Activated CD4-positive, alpha-beta T cell treated with anti-CD3 and anti-CD28 coated beads, Interleukin-2, amount 10 ng/mL, durations not matched to agents 24 days and 14 days (primary cell): Measurements from ENCODE around the gene PROX2. TPM values are rescaled to one million over a fixed set of nuclear protein-coding genes. Genes with fewer than 3 reads are reported as not detected.

Source experiments
- DNase-seq: peaks from one replicate; pipeline ENCODE4 v3.0.0; 2022
- H3K27ac Mint-ChIP-seq: one replicate; pipeline ENCODE4 v1.8.0; 2022; ENCODE audit warnings: mild to moderate bottlenecking, mixed read lengths
- H3K27me3 Mint-ChIP-seq: one replicate; pipeline ENCODE4 v1.8.0; 2022; ENCODE audit warnings: mixed read lengths
- H3K36me3 Mint-ChIP-seq: one replicate; pipeline ENCODE4 v1.8.0; 2022; ENCODE audit warnings: low read depth, mild to moderate bottlenecking, mixed read lengths
- H3K4me1 Mint-ChIP-seq: one replicate; pipeline ENCODE4 v1.8.0; 2021; ENCODE audit warnings: mixed read lengths
- H3K4me3 Mint-ChIP-seq: one replicate; pipeline ENCODE4 v1.8.0; 2022; ENCODE audit warnings: mild to moderate bottlenecking, moderate library complexity, mixed read lengths
- H3K9me3 Mint-ChIP-seq: one replicate; pipeline ENCODE4 v1.8.0; 2021; ENCODE audit warnings: mixed read lengths
- intact Hi-C: fragments of 100-400 bp; cut with micrococcal nuclease; formaldehyde crosslinking; loops from one replicate; pipeline ENCODE4 v1.15.1; 2023
- total RNA-seq: library from RNA; stranded (reverse); gene quantifications from 2 replicates; pipeline ENCODE4 v1.2.3, GENCODE V29; 2022

The PROX2 gene
- total RNA-seq, 1 donor from 2014 or later: not detected

DNA sequence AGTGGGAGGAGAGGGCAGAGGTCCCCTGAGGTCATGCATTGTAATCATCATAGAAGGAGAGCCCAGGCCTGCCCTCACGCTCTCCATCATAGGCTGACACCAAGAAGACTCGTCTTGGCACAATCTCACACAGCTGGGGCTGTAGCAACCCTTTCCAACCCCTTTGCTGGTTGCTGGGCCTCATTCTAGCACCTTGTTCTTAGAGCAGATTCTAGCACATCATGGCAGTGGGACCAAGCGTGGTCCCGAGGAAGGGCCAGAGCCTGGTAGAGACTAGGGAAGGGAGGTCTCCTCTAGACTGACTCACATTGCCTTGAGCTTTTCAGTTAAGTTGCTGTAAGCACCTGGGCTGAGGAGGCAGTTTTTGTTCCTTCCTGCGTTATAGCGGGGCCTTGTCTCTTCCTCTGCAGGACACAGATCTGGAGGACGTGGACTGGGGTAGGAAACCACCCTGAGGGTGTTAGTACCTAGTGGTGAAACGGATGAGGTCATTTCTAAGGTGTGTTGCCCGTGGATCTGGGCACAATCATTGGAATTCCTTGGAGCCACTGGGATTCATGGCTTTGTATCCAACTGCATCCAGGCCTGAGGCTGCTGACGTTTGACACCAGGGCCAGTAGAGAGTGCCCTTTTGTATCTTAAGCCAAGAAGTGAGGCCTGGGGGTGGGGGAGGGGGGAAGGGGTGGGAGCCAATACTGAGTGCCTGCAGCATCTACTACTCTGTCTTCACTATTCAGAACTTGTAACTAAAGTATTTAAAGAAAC is 27.2 kb upstream of the PROX2 start:
- DNase-seq: no peak
- Mint-ChIP-seq H3K36me3 (peaks cover 57% of the 10 kb centered on the region), H3K4me3 (no peak overlapping the region), H3K4me1 (peaks cover 5% of the 10 kb centered on the region), H3K9me3 (no peaks in the 10 kb centered on the region), H3K27me3 (no peaks in the 10 kb centered on the region), H3K27ac (peak overlapping the region; percentile 7)
- intact Hi-C loops: no loop called here

DNA sequence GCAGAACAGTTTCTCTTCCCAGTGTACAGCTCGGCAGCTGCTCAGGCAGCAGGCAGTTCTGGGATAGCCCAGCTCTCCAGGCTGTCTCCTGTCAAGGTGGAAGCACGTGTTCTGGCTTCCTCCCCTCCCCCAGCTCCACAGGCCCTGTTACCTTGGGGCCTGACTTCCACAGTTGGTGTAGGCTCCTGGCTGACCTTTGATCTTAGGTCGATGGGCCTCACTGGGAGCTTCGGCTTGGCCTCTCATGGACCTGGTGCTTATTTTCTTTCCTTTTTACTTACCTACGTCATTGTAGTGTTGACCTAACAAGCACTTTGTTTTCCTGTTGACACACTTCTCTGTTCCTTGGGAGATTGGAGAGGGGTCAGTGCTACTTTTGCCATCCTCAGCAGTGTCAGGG is 22.7 kb upstream of the PROX2 start:
- Mint-ChIP-seq H3K9me3 (no peaks in the 10 kb centered on the region), H3K27me3 (no peaks in the 10 kb centered on the region), H3K36me3 (peaks cover 82% of the 10 kb centered on the region), H3K4me3 (no peak overlapping the region), H3K4me1 (peaks cover 6% of the 10 kb centered on the region), H3K27ac (no peak overlapping the region)
- intact Hi-C loops: no loop called here
- DNase-seq: no peak

DNA sequence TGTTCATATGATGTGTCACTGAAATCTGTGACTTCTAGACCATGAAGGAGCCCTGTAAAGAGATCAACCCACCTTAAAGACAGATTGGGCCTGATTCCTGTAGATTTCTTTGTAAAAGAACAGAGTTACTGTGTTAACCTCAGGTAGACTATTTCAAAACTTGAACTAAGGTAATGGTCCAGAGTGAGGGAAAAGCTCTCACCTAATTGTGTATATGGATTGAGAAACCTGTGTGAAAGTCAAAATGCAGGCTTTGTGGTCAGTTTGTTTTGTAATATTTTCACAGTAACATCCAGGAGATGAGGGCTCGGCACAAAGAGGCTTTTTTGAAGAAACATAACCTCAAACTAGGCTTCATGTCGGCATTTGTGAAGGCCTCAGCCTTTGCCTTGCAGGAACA is 22.1 kb upstream of the PROX2 start:
- no peak overlapping the region for H3K4me3 Mint-ChIP-seq
- peaks cover 86% of the 10 kb centered on the region for H3K36me3 Mint-ChIP-seq
- intact Hi-C loops: no loop called here
- peaks cover 9% of the 10 kb centered on the region for H3K4me1 Mint-ChIP-seq
- no peaks in the 10 kb centered on the region for H3K27me3 Mint-ChIP-seq
- DNase-seq: no peak
- no peak overlapping the region for H3K27ac Mint-ChIP-seq
- H3K9me3 Mint-ChIP-seq: no peaks in the 10 kb centered on the region

DNA sequence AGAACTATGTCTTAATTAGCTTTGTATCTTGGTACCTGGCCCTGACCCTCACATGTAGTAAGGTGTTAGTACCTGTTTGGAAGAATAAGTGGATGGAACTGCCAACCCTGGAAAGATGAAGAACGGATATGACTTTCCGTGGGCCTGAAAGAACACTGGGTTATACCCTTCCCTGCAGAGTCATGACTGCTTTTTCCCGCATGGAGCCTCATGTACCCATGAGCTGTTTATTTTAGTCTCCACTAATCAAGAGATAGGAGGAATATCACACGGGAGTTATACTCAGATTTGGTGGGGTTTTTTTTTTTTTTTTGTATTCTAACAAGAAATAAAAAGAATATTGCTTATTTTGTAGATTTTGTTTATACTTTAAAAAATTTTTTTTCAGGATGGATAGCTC is 21.7 kb upstream of the PROX2 start:
- intact Hi-C loops: no loop called here
- H3K9me3 Mint-ChIP-seq: no peaks in the 10 kb centered on the region
- H3K36me3 Mint-ChIP-seq: peaks cover 86% of the 10 kb centered on the region

DNA sequence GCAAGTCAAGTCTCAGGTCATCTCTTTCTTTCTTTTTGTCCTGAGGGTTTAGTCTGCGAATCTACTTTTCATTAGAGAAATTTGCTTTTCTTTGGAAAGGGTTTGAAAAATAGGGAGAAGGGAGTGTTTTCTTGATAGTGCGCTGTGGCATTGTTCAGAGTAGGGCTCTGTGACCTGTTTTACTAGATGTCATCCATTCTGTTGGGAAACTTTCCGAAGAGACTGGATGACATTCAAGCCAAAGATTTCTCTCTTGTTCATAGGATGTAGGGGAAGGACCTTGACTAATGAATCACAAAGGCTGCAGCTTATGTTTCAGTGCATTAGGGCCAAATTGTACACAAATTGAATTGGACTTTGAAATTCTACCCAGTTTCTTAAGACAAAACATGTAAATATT is 20.5 kb upstream of the PROX2 start:
- H3K9me3 Mint-ChIP-seq: no peaks in the 10 kb centered on the region
- peaks cover 10% of the 10 kb centered on the region for H3K4me1 Mint-ChIP-seq
- intact Hi-C loops: no loop called here
- no peak overlapping the region for H3K4me3 Mint-ChIP-seq
- no peak overlapping the region for H3K27ac Mint-ChIP-seq
- no peak for DNase-seq
- H3K36me3 Mint-ChIP-seq: peaks cover 89% of the 10 kb centered on the region
- H3K27me3 Mint-ChIP-seq: no peaks in the 10 kb centered on the region

More for the DNA sequence above, 21.7 kb upstream of the PROX2 start:
- H3K4me1 Mint-ChIP-seq: peaks cover 10% of the 10 kb centered on the region
- H3K27me3 Mint-ChIP-seq: no peaks in the 10 kb centered on the region
- DNase-seq: no peak
- no peak overlapping the region for H3K4me3 Mint-ChIP-seq
- H3K27ac Mint-ChIP-seq: no peak overlapping the region

DNA sequence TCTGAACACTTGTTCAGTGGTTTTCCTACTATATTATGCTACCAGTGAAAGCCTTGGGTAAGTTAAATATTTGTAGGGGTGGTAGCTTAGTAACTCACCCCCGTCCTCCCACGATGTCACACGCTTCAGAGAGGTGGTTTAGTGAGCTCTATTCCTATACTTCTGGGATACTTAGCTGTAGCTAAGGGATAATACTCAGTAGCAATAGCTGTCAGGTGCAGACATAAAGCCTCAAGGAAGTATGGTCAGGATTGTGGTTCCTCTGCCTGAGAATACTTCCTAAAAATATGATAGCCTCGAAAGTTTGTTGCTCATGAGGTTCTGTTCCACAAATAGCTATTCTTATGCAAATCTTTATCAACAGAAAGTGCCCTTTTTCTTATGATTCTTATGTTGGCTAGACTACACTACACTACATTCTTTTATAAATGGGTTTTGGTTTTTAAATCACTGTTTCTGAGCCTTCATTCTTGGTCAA is 17.7 kb upstream of the PROX2 start:
- Mint-ChIP-seq H3K27me3 (no peaks in the 10 kb centered on the region), H3K9me3 (no peaks in the 10 kb centered on the region), H3K4me3 (no peak overlapping the region), H3K4me1 (peaks cover 12% of the 10 kb centered on the region), H3K27ac (peak overlapping the region; percentile 16), H3K36me3 (peaks cover 87% of the 10 kb centered on the region)
- DNase-seq: no peak
- intact Hi-C loops: no loop called here

DNA sequence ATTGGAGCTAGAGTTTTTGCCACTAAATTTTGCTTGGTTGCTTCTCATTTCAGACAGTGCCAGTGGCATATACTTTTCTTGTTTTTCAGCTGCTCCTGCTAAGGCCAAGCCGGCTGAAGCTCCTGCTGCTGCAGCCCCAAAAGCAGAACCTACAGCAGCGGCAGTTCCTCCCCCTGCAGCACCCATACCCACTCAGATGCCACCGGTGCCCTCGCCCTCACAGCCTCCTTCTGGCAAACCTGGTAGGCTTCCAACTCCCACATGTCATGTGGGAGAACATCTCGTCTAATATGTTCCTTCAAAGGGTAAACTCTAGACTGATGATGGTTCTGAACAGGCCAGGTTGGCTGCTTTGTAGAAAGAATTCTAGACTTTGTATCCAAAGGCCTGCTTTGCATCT is 16.8 kb upstream of the PROX2 start:
- H3K4me1 Mint-ChIP-seq: peaks cover 19% of the 10 kb centered on the region
- H3K4me3 Mint-ChIP-seq: no peak overlapping the region
- peaks cover 82% of the 10 kb centered on the region for H3K36me3 Mint-ChIP-seq
- no peaks in the 10 kb centered on the region for H3K27me3 Mint-ChIP-seq
- no peak for DNase-seq
- no peaks in the 10 kb centered on the region for H3K9me3 Mint-ChIP-seq
- intact Hi-C loops: no loop called here
- H3K27ac Mint-ChIP-seq: no peak overlapping the region

DNA sequence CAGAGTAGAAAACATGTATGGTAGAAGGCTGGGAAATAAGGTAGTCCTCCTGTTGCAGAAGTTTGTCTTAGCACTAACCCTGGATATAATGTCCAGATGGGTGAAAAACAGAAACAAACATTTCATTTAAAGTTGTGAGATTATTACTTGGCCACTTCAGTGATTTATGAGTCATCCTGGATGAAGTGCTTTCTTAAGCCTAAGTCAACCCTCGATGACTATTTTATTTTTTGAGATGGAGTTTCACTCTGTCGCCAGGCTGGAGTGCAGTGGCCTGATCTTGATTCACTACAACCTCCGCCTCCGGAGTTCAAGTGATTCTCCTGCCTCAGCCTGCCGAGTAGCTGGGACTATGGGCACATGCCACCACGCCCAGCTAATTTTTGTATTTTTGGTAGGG is 15.9 kb upstream of the PROX2 start:
- H3K4me3 Mint-ChIP-seq: no peak overlapping the region
- peaks cover 75% of the 10 kb centered on the region for H3K36me3 Mint-ChIP-seq
- no peak overlapping the region for H3K27ac Mint-ChIP-seq
- H3K4me1 Mint-ChIP-seq: peaks cover 19% of the 10 kb centered on the region
- no peaks in the 10 kb centered on the region for H3K9me3 Mint-ChIP-seq
- no peak for DNase-seq
- H3K27me3 Mint-ChIP-seq: no peaks in the 10 kb centered on the region
- intact Hi-C loops: no loop called here

DNA sequence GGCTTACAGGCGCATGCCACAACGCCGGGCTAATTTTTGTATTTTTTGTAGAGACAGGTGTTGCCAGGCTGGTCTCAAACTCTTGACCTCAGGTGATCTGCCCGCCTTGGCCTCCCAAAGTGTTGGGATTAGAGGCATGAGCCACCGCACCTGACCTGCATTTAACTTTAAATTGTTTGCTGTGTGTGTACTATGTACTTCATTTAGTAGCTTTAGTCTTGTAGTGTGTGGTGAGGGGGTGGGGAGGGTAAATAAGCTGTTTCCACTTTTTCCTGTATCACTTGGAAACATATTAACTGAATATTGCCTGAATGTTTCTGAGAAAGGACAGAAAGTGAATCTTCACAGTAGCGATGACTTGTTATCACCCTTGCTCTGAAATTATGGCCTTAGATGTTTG is 14.3 kb upstream of the PROX2 start:
- intact Hi-C loops: no loop called here

DNA sequence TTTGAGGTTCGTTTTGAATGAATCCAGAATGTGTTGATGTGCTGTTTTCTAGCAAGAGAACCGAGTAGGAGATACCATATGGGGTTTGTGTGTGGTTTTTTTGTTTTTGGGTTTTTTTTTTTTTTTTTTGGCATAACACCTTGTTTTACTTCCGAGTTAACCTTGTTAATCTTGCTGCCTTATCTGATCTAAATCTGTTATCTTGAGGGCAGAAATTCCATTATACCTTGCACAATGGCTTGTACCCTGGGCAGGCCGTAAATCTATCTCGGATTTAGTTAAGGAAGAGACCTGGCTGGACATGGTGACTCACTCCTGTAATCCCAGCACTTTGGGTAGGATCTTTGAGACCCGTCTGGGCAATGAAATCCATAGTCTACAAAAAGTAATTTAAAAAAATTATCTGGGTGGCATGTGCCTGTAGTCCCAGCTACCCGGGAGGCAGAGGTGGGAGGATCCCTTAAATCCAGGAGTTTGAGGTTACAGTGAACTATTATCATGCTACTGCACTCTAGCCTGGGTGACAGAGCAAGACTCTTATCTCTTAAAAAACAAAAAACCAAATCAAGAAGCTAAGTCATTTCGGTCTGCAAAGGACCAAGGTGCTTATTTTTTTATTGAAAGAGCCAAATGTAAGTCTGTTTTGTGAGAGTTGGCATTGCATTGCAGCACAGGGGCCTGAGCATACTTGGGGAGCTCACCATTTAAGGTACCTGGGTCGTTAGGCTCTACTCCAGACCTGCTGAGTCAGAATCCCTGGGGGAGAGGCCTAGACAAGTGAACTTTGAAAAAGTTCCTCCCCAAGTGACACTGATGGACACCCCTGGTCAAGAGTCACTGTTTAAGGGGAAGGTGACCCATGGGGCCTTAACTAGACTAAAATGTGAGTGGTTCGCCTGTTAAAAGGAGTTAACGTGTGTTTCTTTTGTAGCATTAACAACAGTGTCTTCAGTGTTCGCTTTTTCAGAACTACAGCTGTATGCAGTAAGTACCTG is 12.5 kb upstream of the PROX2 start:
- Mint-ChIP-seq H3K27ac (no peak overlapping the region), H3K27me3 (no peaks in the 10 kb centered on the region), H3K36me3 (peaks cover 69% of the 10 kb centered on the region), H3K4me1 (peaks cover 40% of the 10 kb centered on the region), H3K4me3 (no peak overlapping the region), H3K9me3 (no peaks in the 10 kb centered on the region)
- no peak for DNase-seq
- intact Hi-C loops: no loop called here

More for the DNA sequence above, 14.3 kb upstream of the PROX2 start:
- Mint-ChIP-seq H3K9me3 (no peaks in the 10 kb centered on the region), H3K27ac (no peak overlapping the region), H3K4me3 (no peak overlapping the region), H3K4me1 (peaks cover 27% of the 10 kb centered on the region), H3K36me3 (peaks cover 70% of the 10 kb centered on the region), H3K27me3 (no peaks in the 10 kb centered on the region)
- DNase-seq: no peak

DNA sequence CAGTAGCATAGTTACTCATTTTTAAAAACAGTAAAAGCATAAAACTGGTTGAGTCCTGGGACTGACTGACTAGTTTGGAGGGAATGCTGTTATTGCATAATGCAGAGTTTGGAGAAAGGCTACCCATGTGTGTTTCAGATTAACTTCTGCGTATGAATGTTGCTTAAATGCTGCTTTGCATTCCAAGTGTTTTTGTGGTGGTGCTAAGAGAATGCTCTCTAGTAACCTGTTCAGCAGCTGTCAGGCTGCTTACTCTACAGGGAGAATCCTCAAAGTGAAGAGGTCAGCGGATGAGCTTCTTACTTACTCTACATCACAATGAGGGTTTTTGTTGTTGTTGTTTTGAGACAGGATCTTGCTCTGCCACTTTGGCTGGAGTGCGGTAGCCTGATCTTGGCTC is 10.1 kb upstream of the PROX2 start:
- Mint-ChIP-seq H3K4me1 (peaks cover 47% of the 10 kb centered on the region), H3K36me3 (peaks cover 54% of the 10 kb centered on the region), H3K27ac (no peak overlapping the region), H3K27me3 (no peaks in the 10 kb centered on the region), H3K4me3 (no peak overlapping the region), H3K9me3 (no peaks in the 10 kb centered on the region)
- intact Hi-C loops: no loop called here
- DNase-seq: no peak

DNA sequence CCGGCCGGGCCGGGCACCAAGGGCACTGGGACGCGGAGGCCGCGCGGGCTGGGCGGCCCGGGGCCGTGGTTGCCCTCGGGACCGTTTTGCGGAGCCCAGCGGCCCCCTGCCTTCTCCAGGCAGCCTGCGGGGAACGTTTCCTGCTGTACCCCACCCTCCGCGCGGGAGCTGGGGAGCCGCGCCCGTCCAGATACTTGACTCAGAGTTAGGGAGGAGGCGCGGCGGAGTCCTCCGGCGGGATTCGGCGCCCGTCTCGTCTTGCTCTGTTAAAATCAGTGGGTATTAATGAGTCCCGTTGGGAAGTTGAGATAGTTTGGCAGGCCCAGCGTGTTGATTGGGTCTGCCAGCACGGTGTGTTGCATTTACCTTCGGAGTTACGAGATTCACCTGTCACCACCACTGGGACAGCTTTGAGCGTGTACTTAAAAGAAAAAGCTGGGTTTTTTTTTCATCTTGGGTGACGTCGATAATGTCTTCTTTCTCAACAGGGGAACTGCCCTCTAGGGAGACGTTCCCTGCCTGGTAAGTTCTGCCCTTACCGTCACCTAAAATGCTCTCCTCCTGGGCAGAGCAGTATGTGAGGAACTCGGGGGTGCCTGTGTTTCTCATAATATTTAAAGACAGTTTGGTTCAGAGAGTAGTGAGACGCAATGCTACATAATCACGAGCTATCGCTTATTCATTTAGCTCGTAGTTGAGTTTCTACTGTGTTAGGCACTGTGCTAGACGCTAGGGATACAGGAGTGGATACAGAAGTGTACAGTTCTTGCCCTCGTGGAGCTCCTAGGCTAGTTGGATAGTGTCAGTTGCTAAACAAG is 6.4 kb upstream of the PROX2 start:
- peaks cover 44% of the 10 kb centered on the region for H3K4me1 Mint-ChIP-seq
- peak overlapping the region; percentile 99 for H3K4me3 Mint-ChIP-seq

DNA sequence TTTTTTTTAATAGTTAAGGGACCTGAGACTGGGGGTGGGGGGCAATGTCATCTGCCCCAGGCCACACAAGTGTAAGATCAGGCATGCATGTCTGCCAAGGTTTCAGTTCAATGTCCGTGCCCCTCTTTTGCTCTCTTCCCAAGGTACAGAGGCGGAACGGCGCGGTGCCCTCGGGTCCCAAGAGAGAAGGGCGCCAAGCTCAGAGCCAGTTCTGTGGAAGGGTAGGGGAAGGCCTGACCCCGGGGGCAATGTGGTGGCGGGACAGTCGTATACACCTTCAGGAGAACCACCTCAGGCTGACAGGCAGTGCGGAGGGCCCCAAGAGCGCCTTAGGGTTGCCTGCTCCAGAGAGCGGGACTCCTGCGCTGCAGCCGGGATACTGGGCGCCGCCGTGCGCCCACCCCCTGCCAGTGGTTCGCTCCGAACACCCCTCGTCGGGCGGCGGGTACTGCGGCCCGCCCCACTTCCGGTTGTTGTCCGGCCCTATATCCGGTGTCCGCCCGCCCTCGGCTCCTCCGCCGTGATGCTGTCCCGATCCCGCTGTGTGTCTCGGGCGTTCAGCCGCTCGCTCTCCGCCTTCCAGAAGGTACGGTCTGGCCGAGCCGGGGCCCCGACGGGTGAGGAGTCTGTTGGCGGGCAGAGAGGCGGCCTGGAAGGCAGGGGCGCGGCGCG is 5.6 kb upstream of the PROX2 start, which contains the start of gene DLST:
Gene DLST, plus strand, starts transcription at position 486 of the 672 bp plus-strand sequence. Its CDS starts 38 bp downstream, at position 524.
- intact Hi-C loops: loop anchor here (2.0 to 5.0 kb wide), 2 partner anchors 21 to 169 kb away; partner anchors contain the start of genes AREL1 and FCF1
- H3K9me3 Mint-ChIP-seq: no peaks in the 10 kb centered on the region
- H3K36me3 Mint-ChIP-seq: peaks cover 34% of the 10 kb centered on the region
- H3K27ac Mint-ChIP-seq: peak within 1 kb of the TSS; percentile 93
- DNase-seq: peak; percentile 97
- H3K27me3 Mint-ChIP-seq: no peaks in the 10 kb centered on the region
- H3K4me1 Mint-ChIP-seq: peaks cover 45% of the 10 kb centered on the region
- peak within 1 kb of the TSS; percentile 99 for H3K4me3 Mint-ChIP-seq

More for the DNA sequence above, 6.4 kb upstream of the PROX2 start:
- Mint-ChIP-seq H3K9me3 (no peaks in the 10 kb centered on the region), H3K36me3 (peaks cover 34% of the 10 kb centered on the region), H3K27me3 (no peaks in the 10 kb centered on the region), H3K27ac (peak overlapping the region; percentile 93)
- DNase-seq: peak; percentile 87
- intact Hi-C loops: loop anchor here (5.0 kb wide), 1 partner anchor 170 kb away; the partner anchor contains the start of genes AREL1 and FCF1
